Cardiac fibroblast (primary cell): ENCODE data around the gene ALX3.

Experiments
- DNase-seq, 2 donors: peaks; one replicate each; pipeline versions ENCODE4 v3.0.0 to v3.0.0-alpha.2; 2010; ENCODE audit warnings: low read depth in 2 of 2
- H3K4me3 ChIP-seq, 2 donors: replicated peaks in 1 of 2; 1 replicate in 1 of 2; 2 replicates in 1 of 2; pipeline ENCODE4 v1.5.1; 2011; ENCODE audit warnings: low read depth in 2 of 2, low read length in 2 of 2, mild to moderate bottlenecking in 2 of 2, moderate library complexity in 1 of 2
- TF ChIP-seq, protein P1 (sequence below): IDR thresholded peaks from one replicate; pipeline ENCODE4 v1.5.1; 2011; ENCODE audit warnings: low read depth, mild to moderate bottlenecking, low read length, inconsistent platforms

ALX3 gene

DNA sequence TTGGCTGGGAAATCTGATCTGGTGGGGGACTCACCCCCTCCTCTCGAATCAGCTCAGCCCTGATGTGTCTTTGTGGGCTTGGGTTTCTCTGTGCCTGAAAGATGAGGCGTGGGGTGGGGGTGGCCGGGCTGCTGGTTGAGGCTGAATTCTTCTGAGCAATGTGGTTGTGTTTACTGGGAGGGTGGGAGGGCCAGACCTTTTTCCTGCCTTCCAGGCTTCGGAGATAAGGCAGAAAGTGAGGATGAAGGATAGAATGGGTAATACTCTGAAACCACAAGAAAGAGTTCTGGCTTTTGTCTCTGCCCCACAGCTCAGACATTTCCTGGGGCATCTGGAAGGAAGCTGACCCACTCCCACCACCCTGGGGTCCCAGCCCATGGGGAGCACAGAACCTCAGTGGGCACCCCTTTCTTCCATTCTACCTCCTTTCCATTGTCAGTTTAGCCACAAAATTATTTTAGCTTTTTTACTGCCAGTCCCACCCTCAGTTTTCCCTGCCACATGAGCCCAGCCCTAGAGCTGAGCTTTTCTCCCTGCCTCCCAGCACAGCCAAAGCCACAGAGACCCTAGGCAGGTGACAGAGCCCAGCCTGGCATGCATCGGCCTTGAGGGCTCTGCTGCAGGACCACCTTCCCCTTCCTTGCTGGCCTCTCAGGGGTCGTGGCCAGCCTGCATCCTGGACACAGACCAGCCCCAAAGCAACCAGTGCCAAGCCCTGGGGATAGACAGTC is 11.2 kb downstream of the ALX3 start:
- no peak overlapping the region for H3K4me3 ChIP-seq
- DNase-seq = peak in 1 of 2 donors; percentile 35
- TF ChIP-seq, protein P1, sequence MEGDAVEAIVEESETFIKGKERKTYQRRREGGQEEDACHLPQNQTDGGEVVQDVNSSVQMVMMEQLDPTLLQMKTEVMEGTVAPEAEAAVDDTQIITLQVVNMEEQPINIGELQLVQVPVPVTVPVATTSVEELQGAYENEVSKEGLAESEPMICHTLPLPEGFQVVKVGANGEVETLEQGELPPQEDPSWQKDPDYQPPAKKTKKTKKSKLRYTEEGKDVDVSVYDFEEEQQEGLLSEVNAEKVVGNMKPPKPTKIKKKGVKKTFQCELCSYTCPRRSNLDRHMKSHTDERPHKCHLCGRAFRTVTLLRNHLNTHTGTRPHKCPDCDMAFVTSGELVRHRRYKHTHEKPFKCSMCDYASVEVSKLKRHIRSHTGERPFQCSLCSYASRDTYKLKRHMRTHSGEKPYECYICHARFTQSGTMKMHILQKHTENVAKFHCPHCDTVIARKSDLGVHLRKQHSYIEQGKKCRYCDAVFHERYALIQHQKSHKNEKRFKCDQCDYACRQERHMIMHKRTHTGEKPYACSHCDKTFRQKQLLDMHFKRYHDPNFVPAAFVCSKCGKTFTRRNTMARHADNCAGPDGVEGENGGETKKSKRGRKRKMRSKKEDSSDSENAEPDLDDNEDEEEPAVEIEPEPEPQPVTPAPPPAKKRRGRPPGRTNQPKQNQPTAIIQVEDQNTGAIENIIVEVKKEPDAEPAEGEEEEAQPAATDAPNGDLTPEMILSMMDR = no peak

GRCh38 chr1:110058591-110058990 is 11.9 kb downstream of the ALX3 start:
- DNase-seq = no peak
- no peak overlapping the region for H3K4me3 ChIP-seq
- TF ChIP-seq, protein P1 = no peak

DNA sequence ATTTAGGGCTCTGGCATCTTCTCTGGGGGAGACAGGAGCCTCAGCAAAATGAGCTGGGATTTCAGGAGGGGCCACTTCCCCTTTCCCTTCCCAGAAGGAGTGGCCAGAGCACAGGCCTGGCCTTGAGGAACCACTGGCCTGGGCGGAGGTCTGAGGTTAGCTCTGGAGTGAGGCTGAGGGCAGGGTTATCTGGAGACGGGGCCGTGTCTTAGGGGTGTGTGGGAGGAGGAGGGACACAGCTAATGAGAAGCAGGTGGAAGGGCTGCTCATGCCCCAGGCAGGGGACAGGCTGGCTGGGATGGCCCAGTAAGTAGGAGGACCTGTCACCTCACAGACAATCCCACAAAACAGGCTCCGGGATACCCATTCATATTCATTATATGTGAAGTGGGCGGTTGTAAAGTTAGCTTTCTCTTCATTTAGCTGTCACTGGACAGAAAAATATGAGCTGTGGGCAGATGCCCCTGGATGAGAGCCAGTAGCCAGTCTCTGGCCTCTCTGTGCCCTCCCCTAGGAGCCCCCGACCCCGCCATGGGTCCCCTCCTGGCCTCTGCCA is 12.4 kb downstream of the ALX3 start:
- H3K4me3 ChIP-seq = no peak overlapping the region
- TF ChIP-seq, protein P1 = no peak

DNA sequence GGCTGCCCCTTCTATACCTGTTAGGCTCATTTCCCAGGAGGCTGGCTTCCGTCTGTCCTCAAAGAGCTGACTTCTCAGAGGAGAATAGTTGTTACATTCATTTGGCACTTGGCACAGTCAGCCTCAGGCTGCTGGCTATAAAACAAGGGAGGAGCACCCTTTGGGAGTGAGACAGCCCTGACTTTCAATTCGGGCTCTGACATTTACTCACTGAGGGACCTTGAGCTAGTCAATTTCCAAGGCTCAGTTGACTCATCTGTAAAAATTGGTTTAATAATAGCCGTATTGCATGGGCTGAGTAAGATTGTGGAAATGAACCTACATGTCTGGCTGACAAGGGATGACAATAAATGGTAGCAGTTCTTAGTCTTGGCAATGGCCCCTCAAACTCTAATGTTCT is 13.7 kb downstream of the ALX3 start:
- peak; percentile 27 to 86 for DNase-seq
- no peak overlapping the region for H3K4me3 ChIP-seq
- TF ChIP-seq, protein P1 = no peak

More for the DNA sequence above, 12.4 kb downstream of the ALX3 start:
- no peak for DNase-seq

GRCh38 chr1:110056285-110056683 is 14.2 kb downstream of the ALX3 start:
- no peak overlapping the region for H3K4me3 ChIP-seq
- TF ChIP-seq, protein P1 = no peak
- peak in 1 of 2 donors; percentile 44 for DNase-seq

DNA sequence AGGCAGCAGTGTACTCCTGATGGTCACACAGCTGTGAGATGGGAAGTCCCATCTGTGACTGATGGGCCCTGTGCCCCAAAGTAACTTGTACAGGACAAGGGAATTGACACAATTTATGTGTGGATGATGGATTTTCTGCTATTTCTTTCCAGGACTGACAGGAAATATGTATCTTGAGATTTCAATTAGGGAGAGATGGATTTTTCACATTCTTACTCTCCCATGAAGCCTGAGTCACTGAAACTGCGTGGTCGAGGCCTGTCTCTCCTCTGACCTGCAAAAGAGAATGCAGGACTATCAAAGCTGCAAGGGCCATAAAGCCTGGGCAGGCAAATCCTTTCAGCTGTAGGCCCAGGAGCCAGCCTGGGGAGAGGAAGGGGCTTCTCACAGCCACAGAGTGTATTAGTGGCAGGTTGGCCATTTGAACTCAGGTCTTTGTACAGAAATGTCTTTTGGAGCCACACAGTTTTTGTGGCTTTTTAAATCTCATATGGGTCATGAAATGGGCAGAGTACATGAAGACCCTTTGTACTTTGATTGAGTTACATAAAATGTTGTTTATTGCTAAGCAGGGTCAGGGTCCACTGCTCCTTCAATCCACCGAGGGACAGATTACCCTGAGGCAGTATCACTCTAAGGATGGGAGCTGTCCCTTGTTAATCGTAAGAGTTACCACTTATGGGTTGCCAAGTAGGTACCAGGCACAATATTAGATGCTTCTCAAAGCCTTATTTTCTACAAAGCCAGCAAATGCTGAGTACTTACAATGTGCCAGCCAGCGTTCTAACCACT is 14.8 kb downstream of the ALX3 start:
- TF ChIP-seq, protein P1 = no peak
- peak; percentile 22 to 59 for DNase-seq
- no peak overlapping the region for H3K4me3 ChIP-seq
